H1 (cell line): ENCODE measurements around the gene SCG2. TPM values are rescaled to one million over a fixed set of nuclear protein-coding genes. Genes with fewer than 3 reads are reported as not detected.

Source experiments
- CTCF ChIA-PET: fragments of 300-600 bp; sonication (Branson Sonifier 250); formaldehyde crosslinking; loops from one replicate; lab custom pipeline; 2021; ENCODE audit not compliant: partially characterized antibody; lab: Charles Lee
- POLR2A ChIA-PET: fragments of 300-600 bp; sonication (Branson Sonifier 250); formaldehyde crosslinking; loops from one replicate; lab custom pipeline; 2021; ENCODE audit warnings: inconsistent platforms; ENCODE audit not compliant: partially characterized antibody; lab: Charles Lee
- DNase-seq, 2 experiments: peaks; one replicate each; pipeline versions ENCODE4 v3.0.0 to v3.0.0-alpha.2; 2010 to 2022; ENCODE audit warnings: low spot score in 2 of 2, low read depth in 1 of 2, mixed read lengths in 1 of 2
- FAIRE-seq: peaks from 2 replicates; lab custom pipeline; 2011; peaks lifted over from hg19 to GRCh38; lab: Jason Lieb, UNC
- H2AFZ ChIP-seq: 2 replicates; pipeline ENCODE4 v1.8.1; 2012; ENCODE audit warnings: low read length, inconsistent platforms
- H2AK5ac ChIP-seq: 2 replicates; pipeline ENCODE4 v1.6.1; 2013; ENCODE audit warnings: low read depth, low read length
- H2BK120ac ChIP-seq: replicated peaks from 2 replicates; pipeline ENCODE3; 2013; ENCODE audit warnings: low read depth, low read length, inconsistent platforms
- H2BK12ac ChIP-seq: 2 replicates; pipeline ENCODE4 v1.6.1; 2013; ENCODE audit warnings: low read depth, low read length
- H2BK15ac ChIP-seq: 2 replicates; pipeline ENCODE4 v1.6.1; 2013; ENCODE audit warnings: low read length
- H2BK20ac ChIP-seq: 2 replicates; pipeline ENCODE4 v1.6.1; 2013; ENCODE audit warnings: low read length
- H2BK5ac ChIP-seq: 2 replicates; pipeline ENCODE4 v1.6.1; 2013; ENCODE audit warnings: low read depth, low read length
- H3K14ac ChIP-seq: 2 replicates; pipeline ENCODE4 v1.6.1; 2013; ENCODE audit warnings: inconsistent platforms; ENCODE audit not compliant: insufficient read length
- H3K18ac ChIP-seq: 2 replicates; pipeline ENCODE4 v1.6.1; 2013; ENCODE audit warnings: low read length; ENCODE audit errors: extremely low read depth
- H3K23ac ChIP-seq: 2 replicates; pipeline ENCODE4 v1.6.1; 2013; ENCODE audit warnings: inconsistent platforms; ENCODE audit not compliant: insufficient read length
- H3K23me2 ChIP-seq: 2 replicates; pipeline ENCODE4 v1.6.1; 2013; ENCODE audit warnings: low read depth, low read length
- H3K27ac ChIP-seq: 2 replicates; pipeline ENCODE4 v1.6.1; 2011; ENCODE audit warnings: low read depth, low read length, inconsistent platforms
- H3K27me3 ChIP-seq, 4 experiments: replicated peaks in 1 of 4; 1 replicate in 1 of 4; 2 replicates in 3 of 4; pipeline versions ENCODE4 v1.6.1 to v1.8.1; 2011 to 2013; ENCODE audit warnings: low read length in 3 of 4, mild to moderate bottlenecking in 3 of 4, inconsistent platforms in 2 of 4, mixed read lengths in 2 of 4, moderate library complexity in 1 of 4; ENCODE audit not compliant: control insufficient read depth in 3 of 4, insufficient read depth in 3 of 4; ENCODE audit errors: extremely low read depth in 1 of 4
- H3K36me3 ChIP-seq, 4 experiments: 2 replicates each; pipeline versions ENCODE4 v1.6.1 to v1.8.1; 2011 to 2013; ENCODE audit warnings: mild to moderate bottlenecking in 4 of 4, low read length in 3 of 4, moderate library complexity in 2 of 4, control low read depth in 1 of 4, inconsistent platforms in 1 of 4; ENCODE audit not compliant: insufficient read depth in 4 of 4, control insufficient read depth in 2 of 4
- H3K4ac ChIP-seq: replicated peaks from 2 replicates; pipeline ENCODE3; 2013; ENCODE audit warnings: low read length, low read depth, mixed read lengths, inconsistent platforms; ENCODE audit not compliant: insufficient read length
- H3K4me1 ChIP-seq, 4 experiments: replicated peaks in 1 of 4; 1 replicate in 1 of 4; 2 replicates in 3 of 4; pipeline versions ENCODE4 v1.6.1 to v1.8.1; 2011 to 2013; ENCODE audit warnings: low read length in 3 of 4, inconsistent platforms in 2 of 4, mixed read lengths in 1 of 4; ENCODE audit not compliant: insufficient read depth in 4 of 4, control insufficient read depth in 3 of 4
- H3K4me2 ChIP-seq, 2 experiments: 2 replicates each; pipeline versions ENCODE4 v1.6.1 to v1.8.1; 2011 to 2013; ENCODE audit warnings: low read depth in 2 of 2, low read length in 2 of 2, control low read depth in 1 of 2, inconsistent platforms in 1 of 2, mild to moderate bottlenecking in 1 of 2; ENCODE audit not compliant: insufficient read depth in 1 of 2
- H3K4me3 ChIP-seq, 4 experiments: fragments of 200-600, 300-600 bp in 1 of 4; sonication (generic), shearing (Covaris generic), sonication (Bioruptor Twin) in 1 of 4; 2 replicates each; pipeline versions ENCODE4 v1.5.1 to v1.8.1; 2011 to 2016; ENCODE audit warnings: low read length in 4 of 4, low read depth in 3 of 4, control low read depth in 2 of 4, inconsistent platforms in 2 of 4, mild to moderate bottlenecking in 2 of 4, mixed read lengths in 1 of 4, moderate library complexity in 1 of 4; ENCODE audit not compliant: insufficient read depth in 2 of 4; ENCODE audit errors: extremely low read depth in 1 of 4
- H3K56ac ChIP-seq: replicated peaks from 2 replicates; pipeline ENCODE3; 2013; ENCODE audit warnings: low read depth, mild to moderate bottlenecking, mixed read lengths, low read length, inconsistent platforms; ENCODE audit not compliant: insufficient read length
- H3K79me1 ChIP-seq: 2 replicates; pipeline ENCODE4 v1.6.1; 2013; ENCODE audit warnings: low read depth, low read length, control low read depth
- H3K79me2 ChIP-seq, 2 experiments: 2 replicates each; pipeline versions ENCODE4 v1.6.1 to v1.8.1; 2012 to 2013; ENCODE audit warnings: low read length in 2 of 2, mild to moderate bottlenecking in 2 of 2, inconsistent platforms in 1 of 2; ENCODE audit not compliant: insufficient read depth in 2 of 2, control insufficient read depth in 1 of 2
- H3K9ac ChIP-seq, 4 experiments: replicated peaks in 1 of 4; 1 replicate in 1 of 4; 2 replicates in 3 of 4; pipeline versions ENCODE4 v1.6.1 to v1.8.1; 2011 to 2013; ENCODE audit warnings: low read depth in 3 of 4, low read length in 3 of 4, control low read depth in 2 of 4, mild to moderate bottlenecking in 2 of 4, moderate library complexity in 2 of 4, inconsistent platforms in 1 of 4; ENCODE audit errors: extremely low read depth in 1 of 4
- H3K9me3 ChIP-seq, 2 experiments: 2 replicates each; pipeline versions ENCODE4 v1.6.1 to v1.8.1; 2012 to 2013; ENCODE audit warnings: mild to moderate bottlenecking in 2 of 2, moderate library complexity in 2 of 2, control low read depth in 1 of 2, inconsistent platforms in 1 of 2, low read depth in 1 of 2, low read length in 1 of 2, mixed read lengths in 1 of 2; ENCODE audit not compliant: insufficient read depth in 2 of 2
- H4K20me1 ChIP-seq, 2 experiments: replicated peaks in 1 of 2; 2 replicates each; pipeline versions ENCODE3 to v1.8.1; 2011 to 2013; ENCODE audit warnings: inconsistent platforms in 2 of 2, low read length in 2 of 2, mild to moderate bottlenecking in 1 of 2; ENCODE audit not compliant: insufficient read depth in 2 of 2, control insufficient read depth in 1 of 2
- H4K5ac ChIP-seq: 2 replicates; pipeline ENCODE4 v1.6.1; 2013; ENCODE audit warnings: low read length, low read depth, mixed read lengths, inconsistent platforms; ENCODE audit not compliant: insufficient read length
- H4K8ac ChIP-seq: 2 replicates; pipeline ENCODE4 v1.8.0; 2013; ENCODE audit warnings: mild to moderate bottlenecking, moderate library complexity, low read length, inconsistent platforms; ENCODE audit not compliant: insufficient read depth; ENCODE audit errors: extremely low read depth
- H4K91ac ChIP-seq: replicated peaks from 2 replicates; pipeline ENCODE3; 2013; ENCODE audit warnings: low read length, mixed read lengths, inconsistent platforms; ENCODE audit not compliant: insufficient read length
- CREB1 ChIP-seq: IDR thresholded peaks from 2 replicates; pipeline ENCODE4 v1.6.1; 2012; ENCODE audit warnings: inconsistent platforms
- HDAC2 ChIP-seq, 2 experiments: fragments of 300-600 bp in 1 of 2; sonication (generic) in 1 of 2; IDR thresholded peaks; 2 replicates each; pipeline ENCODE4 v1.6.1; 2011 to 2012; ENCODE audit warnings: low read depth in 2 of 2, low read length in 2 of 2, mild to moderate bottlenecking in 2 of 2, moderate library complexity in 2 of 2, borderline replicate concordance in 1 of 2, inconsistent platforms in 1 of 2
- JUN ChIP-seq: IDR thresholded peaks from 2 replicates; pipeline ENCODE4 v1.6.1; 2011; ENCODE audit warnings: low read depth, mild to moderate bottlenecking, improper control_type of control experiment, low read length
- RFX5 ChIP-seq: IDR thresholded peaks from 2 replicates; pipeline ENCODE4 v1.6.1; 2011; ENCODE audit warnings: low read depth, low read length, improper control_type of control experiment, borderline replicate concordance
- RNF2 ChIP-seq: fragments of 200-900, 300-1000 bp; sonication (generic); IDR thresholded peaks from 2 replicates; pipeline ENCODE4 v1.7.1; 2016; ENCODE audit warnings: borderline replicate concordance, low read depth, mild to moderate bottlenecking, antibody characterized with exemption, low read length; ENCODE audit not compliant: poor library complexity, severe bottlenecking; ENCODE audit errors: missing control alignments
- SAP30 ChIP-seq: fragments of 300-600 bp; sonication (generic); IDR thresholded peaks from 2 replicates; pipeline ENCODE4 v1.7.1; 2012; ENCODE audit warnings: low read length, moderate library complexity, mild to moderate bottlenecking, inconsistent platforms; ENCODE audit not compliant: insufficient read depth, insufficient replicate concordance
- SP2 ChIP-seq: IDR thresholded peaks from 2 replicates; pipeline ENCODE4 v1.6.1; 2012; ENCODE audit warnings: mild to moderate bottlenecking, low read length, inconsistent platforms
- SP4 ChIP-seq: IDR thresholded peaks from 2 replicates; pipeline ENCODE4 v1.6.1; 2012; ENCODE audit warnings: low read length, inconsistent platforms
- SUZ12 ChIP-seq: fragments of 200-600 bp; sonication (generic); IDR thresholded peaks from 2 replicates; pipeline ENCODE4 v1.6.1; 2012; ENCODE audit warnings: mild to moderate bottlenecking, inconsistent platforms, low read length, moderate library complexity, mixed read lengths
- TAF1 ChIP-seq: IDR thresholded peaks from 2 replicates; pipeline ENCODE4 v1.6.1; 2011; ENCODE audit warnings: mild to moderate bottlenecking, low read depth, low read length
- TCF12 ChIP-seq: IDR thresholded peaks from 2 replicates; pipeline ENCODE4 v1.6.1; 2011; ENCODE audit warnings: low read depth, mild to moderate bottlenecking, low read length
- TEAD4 ChIP-seq: IDR thresholded peaks from 2 replicates; pipeline ENCODE4 v1.6.1; 2012; ENCODE audit warnings: low read depth, low read length, inconsistent platforms, mixed read lengths
- WGBS, 2 experiments: shearing (Covaris generic) in 1 of 2; methylation state at CpG; one replicate each; pipeline versions ENCODE4 v1.1.6 to v1.1.7; 2013 to 2015; ENCODE audit warnings: low lambda C conversion rate in 2 of 2, mixed read lengths in 2 of 2, inconsistent platforms in 1 of 2, low coverage in 1 of 2, missing lambda C conversion rate in 1 of 2; ENCODE audit not compliant: insufficient replicate concordance in 2 of 2, insufficient coverage in 1 of 2, insufficient read length in 1 of 2; ENCODE audit errors: extremely low coverage in 1 of 2, missing lambda C conversion rate in 1 of 2; 5-methylcytosine and 5-hydroxymethylcytosine counted together
- polyA plus RNA-seq, 7 experiments: library from polyadenylated mRNA; depleted of rRNA in 3 of 7; stranded (reverse) in 5 of 7; unstranded in 2 of 7; fragments of >200 nt in 5 of 7; fragments of 200-250 nt in 2 of 7; gene quantifications; 1 replicate in 5 of 7; 2 replicates in 1 of 7; 4 replicates in 1 of 7; pipeline versions ENCODE4 v1.2.1 to v1.2.3, GENCODE V29; 2011 to 2013; ENCODE audit warnings: missing spikeins in 2 of 7, mixed read lengths in 2 of 7
- total RNA-seq: library from RNA; stranded (reverse); fragmentation: NEBNext Ultra II Directional; extraction: Animal tissue kit (Norgen Biotek cat#: 25700); gene quantifications from 2 replicates; pipeline ENCODE4 v1.2.1, GENCODE V29; 2021
- TF ChIP-seq, protein P1 (sequence below): IDR thresholded peaks from 2 replicates; pipeline ENCODE4 v1.6.1; 2012; ENCODE audit warnings: inconsistent platforms

Gene SCG2
- total and polyA plus RNA-seq, 2 of the 8 experiments (the other 6 are each of a cell fraction or from before 2014, with no cell fraction given), result 0.54 to 1.0 TPM

DNA sequence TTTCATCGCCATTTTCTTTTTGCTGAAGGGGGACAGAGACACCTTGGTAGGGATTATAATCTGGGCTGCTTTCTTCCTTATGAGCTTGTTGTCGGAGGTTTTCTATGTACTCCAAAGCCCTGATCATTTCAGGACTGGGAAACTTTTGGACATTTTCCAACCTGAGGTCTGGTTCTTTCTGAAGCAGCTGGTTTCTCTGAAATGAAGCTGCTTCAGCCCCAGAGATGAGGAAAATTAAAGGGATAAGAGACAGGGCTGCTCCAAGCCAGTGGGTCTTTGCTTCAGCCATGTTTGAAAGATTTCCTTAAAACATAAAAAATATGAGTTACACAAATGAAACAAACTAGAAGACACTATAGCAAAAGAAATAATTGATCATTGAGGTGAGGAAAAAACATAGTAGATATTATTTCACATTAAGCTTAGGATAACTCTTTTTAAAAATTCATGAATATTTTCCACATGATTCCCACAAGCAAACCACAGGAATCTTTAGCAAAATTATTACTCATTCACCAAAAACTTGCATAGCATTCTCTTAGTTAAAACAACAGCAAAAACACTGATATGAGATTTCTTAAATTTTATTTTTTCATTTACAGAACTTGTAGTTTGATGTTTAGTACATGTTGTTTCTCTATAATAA lies 3.0 kb downstream of the SCG2 start:
- DNase-seq, result no peak
- WGBS, 2 experiments, result 80% methylated on average over 2 of the region's 2 CpGs; no CpG with 5 or more reads in 1 of the 2 experiments
- H3K4me3 ChIP-seq, result no peak overlapping the region
- TF ChIP-seq TEAD4, result no peak
- TF ChIP-seq HDAC2 (IDR thresholded peaks at IDR 0.05; ENCODE audit: borderline replicate concordance in 1 of 2, low read depth in 2 of 2, low read length in 2 of 2), result no peak
- no peak for TF ChIP-seq SP4
- no peak for TF ChIP-seq JUN
- no peak for TF ChIP-seq TAF1
- no peak for TF ChIP-seq SAP30
- no peak for TF ChIP-seq SUZ12
- TF ChIP-seq TCF12, result no peak
- TF ChIP-seq SP2, result no peak
- TF ChIP-seq, protein P1, sequence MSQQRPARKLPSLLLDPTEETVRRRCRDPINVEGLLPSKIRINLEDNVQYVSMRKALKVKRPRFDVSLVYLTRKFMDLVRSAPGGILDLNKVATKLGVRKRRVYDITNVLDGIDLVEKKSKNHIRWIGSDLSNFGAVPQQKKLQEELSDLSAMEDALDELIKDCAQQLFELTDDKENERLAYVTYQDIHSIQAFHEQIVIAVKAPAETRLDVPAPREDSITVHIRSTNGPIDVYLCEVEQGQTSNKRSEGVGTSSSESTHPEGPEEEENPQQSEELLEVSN, result no peak
- TF ChIP-seq CREB1, result no peak
- no peak for TF ChIP-seq RFX5
- TF ChIP-seq RNF2, result no peak

More for the DNA sequence above, 3.0 kb downstream of the SCG2 start:
- no peak overlapping the region for H2BK5ac ChIP-seq
- H3K18ac ChIP-seq, result no peak overlapping the region
- no peak overlapping the region for H2AFZ ChIP-seq
- no peaks in the 10 kb centered on the region for H3K9me3 ChIP-seq
- H2BK12ac ChIP-seq, result no peak overlapping the region
- no peak overlapping the region for H3K4ac ChIP-seq
- H2BK15ac ChIP-seq, result no peak overlapping the region
- H3K27me3 ChIP-seq, result no peaks in the 10 kb centered on the region
- no peak overlapping the region for H4K8ac ChIP-seq
- no peaks in the 10 kb centered on the region for H3K79me1 ChIP-seq
- FAIRE-seq, result no peak
- ChIA-PET POLR2A (interaction anchor here (0.8 kb wide), 1 partner anchor 14 kb away, joined by 3 read pairs; no protein-coding TSS in a partner anchor), CTCF (interaction anchor here (0.6 to 1.3 kb wide), 3 partner anchors 9 to 138 kb away, joined by 3 read pairs; no protein-coding TSS in a partner anchor)
- H3K56ac ChIP-seq, result no peak overlapping the region
- H4K20me1 ChIP-seq, result no peaks in the 10 kb centered on the region
- no peak overlapping the region for H4K91ac ChIP-seq
- no peak overlapping the region for H4K5ac ChIP-seq
- H3K4me2 ChIP-seq, result no peak overlapping the region
- H3K36me3 ChIP-seq, result no peaks in the 10 kb centered on the region; a peak in 1 of 8 replicates
- H3K23ac ChIP-seq, result no peak overlapping the region
- no peak overlapping the region for H2BK20ac ChIP-seq
- H3K27ac ChIP-seq, result no peak overlapping the region
- no peaks in the 10 kb centered on the region for H3K79me2 ChIP-seq
- no peak overlapping the region for H2AK5ac ChIP-seq
- no peak overlapping the region for H3K14ac ChIP-seq
- no peak overlapping the region for H3K9ac ChIP-seq
- no peak overlapping the region for H2BK120ac ChIP-seq
- H3K4me1 ChIP-seq, result no peaks in the 10 kb centered on the region
- no peaks in the 10 kb centered on the region for H3K23me2 ChIP-seq
